GM06990 (cell line): Measurements from ENCODE around the gene XPO6.
A peak's percentile ranks its signal among the peaks of the same experiment; 100 is the strongest.

Experiments used
- DNase-seq: peaks from one replicate; pipeline ENCODE4 v3.0.0-alpha.2; 2011; ENCODE audit not compliant: insufficient read length; ENCODE audit errors: extremely low read depth
- H3K27me3 ChIP-seq: replicated peaks from 2 replicates; pipeline ENCODE4 v1.6.0; 2011; ENCODE audit warnings: low read length; ENCODE audit not compliant: control insufficient read depth, insufficient read depth
- H3K36me3 ChIP-seq: 2 replicates; pipeline ENCODE4 v1.5.1; 2011; ENCODE audit warnings: low read length; ENCODE audit not compliant: control insufficient read depth, insufficient read depth
- H3K4me3 ChIP-seq: replicated peaks from 2 replicates; pipeline ENCODE4 v1.5.1; 2011; ENCODE audit warnings: low read depth, mild to moderate bottlenecking, control low read depth, low read length
- CTCF ChIP-seq: IDR thresholded peaks from 2 replicates; pipeline ENCODE4 v1.5.1; 2011; ENCODE audit warnings: low read length, control low read depth, mild to moderate bottlenecking, inconsistent platforms; ENCODE audit not compliant: insufficient read depth, poor library complexity, severe bottlenecking

Gene XPO6

DNA sequence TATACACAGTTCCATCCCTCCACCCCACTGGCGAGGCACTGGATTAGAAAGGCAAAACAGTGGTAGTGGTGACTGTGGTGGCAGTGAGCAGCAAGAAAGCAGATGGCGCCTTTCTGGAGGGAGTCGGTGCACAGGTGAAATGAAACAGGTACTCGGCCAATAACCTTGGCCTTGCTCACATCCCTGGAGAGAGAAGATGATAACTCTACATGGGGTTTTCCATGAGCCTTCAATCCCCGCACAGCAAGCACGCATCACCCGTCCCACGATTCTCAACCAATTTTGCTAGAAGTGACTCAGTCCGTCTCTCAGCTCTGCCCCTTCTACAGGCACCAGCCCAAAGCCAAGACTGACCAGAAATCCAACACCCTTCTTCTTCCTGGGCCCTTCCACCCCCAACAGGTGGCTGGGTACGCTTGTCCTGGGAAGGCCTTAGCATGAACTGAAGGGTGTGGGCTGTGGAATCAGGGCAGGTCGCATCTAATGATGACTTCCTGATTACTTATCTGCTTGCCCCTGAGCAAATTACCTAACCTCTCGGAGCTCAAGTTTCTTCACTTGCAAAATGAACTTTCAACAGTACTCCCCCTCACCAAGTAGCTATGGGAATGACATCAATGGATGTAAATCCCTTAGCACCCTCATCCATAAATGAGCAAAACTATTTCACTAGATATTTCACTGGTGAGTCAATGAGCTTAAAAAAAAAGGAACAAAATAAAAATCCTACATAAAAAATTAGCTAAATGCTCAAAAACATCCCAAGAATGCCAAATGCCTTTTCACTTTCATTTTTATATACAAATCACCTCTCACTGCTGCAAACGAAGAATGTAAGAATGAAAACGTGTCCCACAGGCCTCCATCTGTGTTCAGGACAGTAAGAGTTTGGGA is 18.0 kb downstream of the XPO6 start:
- H3K4me3 ChIP-seq, result peak overlapping the region; percentile 39
- DNase-seq, result peak; percentile 35
- no peak for TF ChIP-seq CTCF
- H3K27me3 ChIP-seq, result no peaks in the 10 kb centered on the region
- H3K36me3 ChIP-seq, result no peaks in the 10 kb centered on the region

- Histone ChIP-seq H3K4me3 (peak overlapping the region; percentile 39), H3K36me3 (no peaks in the 10 kb centered on the region), H3K27me3 (no peaks in the 10 kb centered on the region)
- DNase-seq, result peak; percentile 59
- peak; percentile 44 for TF ChIP-seq CTCF
These were observed 18.8 kb downstream of the XPO6 start for GRCh38 chr16:28192806-28193529.

GRCh38 chr16:28191364-28191960 is 20.3 kb downstream of the XPO6 start:
- Histone ChIP-seq H3K36me3 (no peaks in the 10 kb centered on the region), H3K4me3 (no peak overlapping the region), H3K27me3 (no peaks in the 10 kb centered on the region)
- no peak for DNase-seq
- no peak for TF ChIP-seq CTCF

DNA sequence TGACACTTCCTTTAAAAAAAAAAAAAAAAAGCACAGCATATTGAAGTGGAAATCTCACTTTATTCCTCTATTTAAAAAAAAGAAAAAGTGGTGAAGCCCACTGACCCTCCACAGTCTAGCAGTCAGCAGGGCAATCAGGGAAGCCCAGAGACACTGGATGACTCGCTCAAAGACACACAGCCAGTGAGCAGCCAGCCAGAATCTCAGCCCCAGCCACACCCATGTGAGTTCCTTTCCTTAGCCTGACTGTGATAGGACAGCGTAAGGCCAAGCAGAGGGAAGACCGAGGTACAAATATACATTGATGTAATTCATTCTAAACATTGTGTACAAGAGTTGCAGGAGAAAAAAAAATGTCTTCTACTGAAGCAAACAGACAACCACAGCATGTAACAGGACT is 22.5 kb downstream of the XPO6 start:
- no peaks in the 10 kb centered on the region for H3K27me3 ChIP-seq
- no peak for TF ChIP-seq CTCF
- no peak overlapping the region for H3K4me3 ChIP-seq
- no peak for DNase-seq
- H3K36me3 ChIP-seq, result no peaks in the 10 kb centered on the region

DNA sequence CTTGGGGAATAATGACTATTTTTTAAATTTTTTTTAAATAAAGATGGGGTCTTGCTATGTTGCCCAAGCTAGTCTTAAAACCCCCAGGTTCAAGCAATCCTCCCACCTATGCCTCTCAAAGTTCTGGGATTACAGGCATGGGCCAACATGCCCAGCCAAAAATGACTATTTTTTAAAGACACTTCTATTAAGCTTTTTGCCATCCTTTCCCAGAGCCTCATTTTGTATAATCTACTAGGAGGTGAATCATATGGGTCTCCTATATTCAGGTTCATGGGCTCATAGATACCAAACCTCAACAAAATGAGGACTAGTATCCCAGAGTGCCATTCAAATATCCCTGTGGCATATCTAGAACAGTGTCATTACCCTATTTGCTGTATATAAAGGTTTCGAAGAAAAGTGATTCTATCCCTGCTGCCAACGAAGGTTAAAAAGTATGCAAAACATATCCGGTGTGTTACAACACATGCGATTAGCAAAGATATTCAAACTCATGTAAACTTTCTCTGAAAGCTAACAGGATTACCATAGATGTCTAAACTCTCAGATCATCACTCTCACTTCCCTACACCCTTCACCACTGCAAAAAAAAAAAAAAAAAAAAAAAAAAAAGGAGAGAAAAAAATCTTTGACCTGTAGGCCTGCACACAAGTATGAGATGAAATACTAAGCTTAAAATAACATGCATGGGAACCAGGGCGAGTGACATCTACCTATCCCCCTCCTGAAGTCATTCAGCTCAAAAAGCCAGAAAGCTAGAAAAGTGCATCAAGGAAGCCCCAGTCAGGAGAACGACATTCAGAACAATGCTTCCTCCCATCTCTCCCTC is 23.5 kb downstream of the XPO6 start:
- Histone ChIP-seq H3K36me3 (no peaks in the 10 kb centered on the region), H3K4me3 (peak overlapping the region; percentile 17), H3K27me3 (no peaks in the 10 kb centered on the region)
- no peak for TF ChIP-seq CTCF
- peak; percentile 60 for DNase-seq
